Loucy (cell line): ENCODE measurements around the gene RPL3.

ENCODE experiments used
- H2AFZ ChIP-seq: fragments of 200-600 bp; sonication (generic); 2 replicates; pipeline ENCODE4 v1.6.0; 2016; ENCODE audit warnings: antibody characterized with exemption, mild to moderate bottlenecking, low read length, moderate library complexity
- H3F3A ChIP-seq: fragments of 200-600 bp; 2 replicates; pipeline ENCODE4 v1.6.0; 2016; ENCODE audit warnings: antibody characterized with exemption, low read depth, mild to moderate bottlenecking
- H3K27me3 ChIP-seq: fragments of 200-600 bp; sonication (generic); 2 replicates; pipeline ENCODE4 v1.6.1; 2014; ENCODE audit warnings: low read length, mild to moderate bottlenecking; ENCODE audit not compliant: insufficient read depth, poor library complexity, severe bottlenecking
- H3K36me3 ChIP-seq: fragments of 200-600 bp; sonication (generic); 2 replicates; pipeline ENCODE4 v1.6.1; 2016; ENCODE audit warnings: low read length; ENCODE audit not compliant: insufficient read depth
- H3K4me1 ChIP-seq: fragments of 200-600 bp; sonication (generic); 2 replicates; pipeline ENCODE4 v1.5.1; 2014; ENCODE audit warnings: low read length, mild to moderate bottlenecking; ENCODE audit not compliant: insufficient read depth, poor library complexity, severe bottlenecking
- H3K4me2 ChIP-seq: fragments of 200-600 bp; sonication (generic); 2 replicates; pipeline ENCODE4 v1.6.0; 2014; ENCODE audit warnings: antibody characterized with exemption, low read length, low read depth, mild to moderate bottlenecking; ENCODE audit not compliant: poor library complexity, severe bottlenecking
- H3K4me3 ChIP-seq: fragments of 200-600 bp; sonication (generic); 2 replicates; pipeline ENCODE4 v1.5.1; 2014; ENCODE audit warnings: low read length, mild to moderate bottlenecking, mixed read lengths; ENCODE audit not compliant: poor library complexity, severe bottlenecking
- H3K79me2 ChIP-seq: fragments of 200-600 bp; sonication (generic); 2 replicates; pipeline ENCODE4 v1.6.1; 2014; ENCODE audit warnings: low read length; ENCODE audit not compliant: insufficient read depth
- H3K9ac ChIP-seq: fragments of 200-600 bp; sonication (generic); 2 replicates; pipeline ENCODE4 v1.6.0; 2014; ENCODE audit warnings: mild to moderate bottlenecking, low read depth, low read length, moderate library complexity; ENCODE audit not compliant: poor library complexity, severe bottlenecking
- H3K9me2 ChIP-seq: fragments of 200-600 bp; sonication (generic); replicated peaks from 2 replicates; pipeline ENCODE4 v1.6.1; 2016; ENCODE audit warnings: low read depth, low read length, mixed read lengths
- H3K9me3 ChIP-seq: fragments of 200-600 bp; sonication (generic); 2 replicates; pipeline ENCODE4 v1.6.1; 2014; ENCODE audit warnings: mild to moderate bottlenecking, antibody characterized with exemption, low read length, low read depth; ENCODE audit not compliant: insufficient read depth
- H4K20me1 ChIP-seq: fragments of 200-600 bp; sonication (generic); 2 replicates; pipeline ENCODE4 v1.6.0; 2014; ENCODE audit warnings: antibody characterized with exemption, low read length, mild to moderate bottlenecking; ENCODE audit not compliant: insufficient read depth, poor library complexity, severe bottlenecking
- EZH2phosphoT487 ChIP-seq: fragments of 200-600 bp; IDR thresholded peaks from 2 replicates; pipeline ENCODE4 v1.6.1; 2018; ENCODE audit warnings: antibody characterized with exemption, mild to moderate bottlenecking, moderate library complexity, borderline replicate concordance
- TF ChIP-seq, protein P1 (sequence below): fragments of 200-600 bp; sonication (generic); conservative IDR thresholded peaks from 2 replicates; pipeline ENCODE4 v1.5.1; 2014; ENCODE audit warnings: mild to moderate bottlenecking, antibody characterized with exemption, low read length

The RPL3 gene

DNA sequence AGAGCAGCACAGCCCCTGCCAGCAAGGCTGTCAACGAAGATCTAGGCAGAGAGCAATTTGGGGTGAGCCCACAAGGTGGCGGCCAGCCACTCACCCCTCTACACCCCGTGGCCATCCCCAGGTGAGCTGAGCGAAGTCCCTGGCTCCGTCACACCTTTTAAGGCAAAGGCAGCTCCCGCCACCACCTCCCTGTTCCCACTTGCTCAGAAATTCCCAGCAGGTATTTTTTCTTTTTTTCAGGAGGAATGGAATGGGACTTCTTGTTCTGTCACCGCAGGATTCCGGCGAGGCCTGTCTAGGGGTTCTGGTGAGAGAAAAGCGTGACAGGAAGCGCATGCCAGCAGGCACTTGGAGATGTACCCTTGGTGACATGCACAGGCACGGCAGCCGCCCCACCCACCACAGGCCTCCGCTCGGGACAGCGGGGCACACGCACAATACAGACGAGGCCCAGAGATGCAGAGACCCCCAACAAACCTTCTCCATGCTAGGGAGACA is 10.0 kb downstream of the RPL3 start:
- TF ChIP-seq EZH2phosphoT487, result no peak
- TF ChIP-seq, protein P1, sequence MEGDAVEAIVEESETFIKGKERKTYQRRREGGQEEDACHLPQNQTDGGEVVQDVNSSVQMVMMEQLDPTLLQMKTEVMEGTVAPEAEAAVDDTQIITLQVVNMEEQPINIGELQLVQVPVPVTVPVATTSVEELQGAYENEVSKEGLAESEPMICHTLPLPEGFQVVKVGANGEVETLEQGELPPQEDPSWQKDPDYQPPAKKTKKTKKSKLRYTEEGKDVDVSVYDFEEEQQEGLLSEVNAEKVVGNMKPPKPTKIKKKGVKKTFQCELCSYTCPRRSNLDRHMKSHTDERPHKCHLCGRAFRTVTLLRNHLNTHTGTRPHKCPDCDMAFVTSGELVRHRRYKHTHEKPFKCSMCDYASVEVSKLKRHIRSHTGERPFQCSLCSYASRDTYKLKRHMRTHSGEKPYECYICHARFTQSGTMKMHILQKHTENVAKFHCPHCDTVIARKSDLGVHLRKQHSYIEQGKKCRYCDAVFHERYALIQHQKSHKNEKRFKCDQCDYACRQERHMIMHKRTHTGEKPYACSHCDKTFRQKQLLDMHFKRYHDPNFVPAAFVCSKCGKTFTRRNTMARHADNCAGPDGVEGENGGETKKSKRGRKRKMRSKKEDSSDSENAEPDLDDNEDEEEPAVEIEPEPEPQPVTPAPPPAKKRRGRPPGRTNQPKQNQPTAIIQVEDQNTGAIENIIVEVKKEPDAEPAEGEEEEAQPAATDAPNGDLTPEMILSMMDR, result peak; percentile 23; the same call in 1 of the 2 replicates
- Histone ChIP-seq H2AFZ (no peak overlapping the region), H4K20me1 (peaks cover 29% of the 10 kb centered on the region), H3K9me2 (no peaks in the 10 kb centered on the region), H3K36me3 (peaks cover 35% of the 10 kb centered on the region), H3K27me3 (no peaks in the 10 kb centered on the region), H3K4me2 (no peak overlapping the region), H3K4me1 (peaks cover 10% of the 10 kb centered on the region), H3K9me3 (no peaks in the 10 kb centered on the region), H3K4me3 (no peak overlapping the region), H3F3A (peaks cover 10% of the 10 kb centered on the region), H3K9ac (no peak overlapping the region), H3K79me2 (peaks cover 25% of the 10 kb centered on the region)

DNA sequence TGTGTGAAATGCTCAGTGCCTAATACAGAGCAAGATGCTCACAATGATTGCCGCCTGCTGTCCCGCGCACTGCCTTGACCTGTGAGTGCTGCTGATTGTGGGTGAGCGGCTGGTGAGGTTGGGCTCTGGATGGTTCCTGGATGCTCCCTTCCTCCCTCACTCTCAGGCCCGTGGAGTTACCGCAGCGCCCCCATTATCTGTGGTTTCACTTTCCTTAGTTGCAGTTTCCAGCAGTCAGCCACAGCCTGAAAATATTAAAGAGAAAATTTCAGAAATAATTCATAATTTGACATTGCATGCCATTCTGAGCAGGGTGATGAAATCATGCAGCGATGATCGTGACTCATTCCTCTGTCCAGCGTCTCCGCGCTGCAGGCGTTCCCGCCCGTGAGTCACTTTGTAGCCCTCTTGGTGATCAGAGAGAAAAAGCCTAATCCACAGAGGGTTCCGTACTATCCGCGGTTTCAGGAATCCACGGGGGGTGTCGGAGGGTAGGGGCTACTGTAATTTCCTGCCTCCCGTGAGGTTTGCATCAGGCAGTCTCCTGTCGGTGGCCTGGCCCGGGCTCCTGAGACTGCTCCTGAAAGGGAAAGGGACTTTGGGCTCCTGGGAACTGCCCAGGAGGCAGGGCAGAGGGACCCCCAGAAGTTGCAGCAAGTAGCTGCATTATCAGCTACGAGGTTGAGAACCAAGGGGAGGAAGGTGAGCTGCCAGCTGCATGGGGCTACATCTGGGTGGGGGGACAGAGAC is 10.6 kb downstream of the RPL3 start:
- H3K4me2 ChIP-seq, result no peak overlapping the region
- TF ChIP-seq, protein P1, result no peak
- no peak for TF ChIP-seq EZH2phosphoT487
- peaks cover 22% of the 10 kb centered on the region for H4K20me1 ChIP-seq
- no peaks in the 10 kb centered on the region for H3K9me2 ChIP-seq
- H2AFZ ChIP-seq, result no peak overlapping the region
- no peaks in the 10 kb centered on the region for H3K27me3 ChIP-seq
- no peaks in the 10 kb centered on the region for H3K9me3 ChIP-seq
- H3F3A ChIP-seq, result peaks cover 10% of the 10 kb centered on the region
- H3K36me3 ChIP-seq, result peaks cover 29% of the 10 kb centered on the region; the same call in 1 of the 2 replicates
- H3K4me3 ChIP-seq, result no peak overlapping the region
- peaks cover 4% of the 10 kb centered on the region for H3K4me1 ChIP-seq
- peaks cover 19% of the 10 kb centered on the region for H3K79me2 ChIP-seq
- H3K9ac ChIP-seq, result no peak overlapping the region

DNA sequence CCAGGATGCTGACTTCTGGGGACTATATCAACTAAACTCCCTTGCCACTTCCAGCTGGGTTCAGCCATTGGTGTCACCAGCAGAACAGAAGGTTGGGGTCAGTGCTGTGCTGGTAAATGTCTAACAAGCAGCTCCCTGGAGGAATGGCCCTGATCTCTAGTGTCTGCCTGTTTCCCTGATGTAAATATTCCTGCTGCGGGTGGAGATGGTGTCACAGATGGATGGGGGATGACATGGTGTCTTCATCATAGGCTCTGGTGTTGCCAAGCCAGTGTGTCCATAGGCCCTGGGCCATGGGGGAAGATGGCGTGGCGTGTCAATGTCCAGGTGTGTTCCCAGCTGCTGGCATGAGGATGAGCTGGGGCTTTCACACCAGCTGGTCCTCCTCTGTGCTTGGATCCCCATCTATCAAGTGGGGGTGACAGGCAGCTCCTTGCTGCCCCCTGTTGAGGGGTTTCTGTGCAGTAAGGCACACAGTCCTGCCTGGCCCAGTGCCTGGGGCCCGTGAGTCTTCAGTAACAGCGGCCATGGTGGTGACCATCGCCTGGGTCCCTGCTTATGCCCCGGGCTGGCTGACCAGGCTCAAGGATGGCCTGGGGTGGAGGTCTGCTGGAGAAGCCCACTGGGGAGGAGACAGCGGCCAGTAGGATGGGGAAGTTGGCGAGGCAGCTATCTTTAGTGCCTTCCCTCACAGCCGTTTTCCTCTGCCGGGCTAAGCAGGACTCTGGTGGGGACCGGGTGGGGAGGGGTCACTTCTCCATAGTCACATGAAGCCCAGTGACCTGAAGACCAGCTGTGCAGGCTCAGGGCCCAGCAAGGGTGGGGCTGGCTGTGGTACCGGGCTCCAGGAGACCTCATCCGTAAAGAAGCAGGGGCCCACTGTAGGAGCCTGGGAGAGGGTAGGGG is 12.7 kb downstream of the RPL3 start:
- H2AFZ ChIP-seq, result no peak overlapping the region
- H3K4me2 ChIP-seq, result no peak overlapping the region
- H3K9ac ChIP-seq, result no peak overlapping the region
- peaks cover 1% of the 10 kb centered on the region; the same call in 1 of the 2 replicates for H3F3A ChIP-seq
- no peaks in the 10 kb centered on the region for H3K9me2 ChIP-seq
- no peaks in the 10 kb centered on the region for H3K9me3 ChIP-seq
- H3K27me3 ChIP-seq, result no peaks in the 10 kb centered on the region
- H3K4me3 ChIP-seq, result no peak overlapping the region
- H4K20me1 ChIP-seq, result peaks cover 2% of the 10 kb centered on the region
- H3K4me1 ChIP-seq, result no peaks in the 10 kb centered on the region
- H3K79me2 ChIP-seq, result no peaks in the 10 kb centered on the region
- H3K36me3 ChIP-seq, result peaks cover 8% of the 10 kb centered on the region; the same call in 1 of the 2 replicates
- TF ChIP-seq, protein P1, result peak; percentile 73
- TF ChIP-seq EZH2phosphoT487, result no peak
